Measurements from ENCODE around the gene NLRP2B. TPM values are rescaled to one million over a fixed set of nuclear protein-coding genes. Genes with fewer than 3 reads are reported as not detected.

NLRP2B gene
- total RNA-seq, 4 donors from 2014 or later = not detected

GRCh38 chrX:57675320-57675719 lies 4.7 kb downstream of the NLRP2B start:
- DNase-seq = no peak
- H3K4me1 ChIP-seq = no peaks in the 10 kb centered on the region
- TF ChIP-seq POLR2A (IDR thresholded peaks at IDR 0.05) = no peak
- TF ChIP-seq, protein P1, sequence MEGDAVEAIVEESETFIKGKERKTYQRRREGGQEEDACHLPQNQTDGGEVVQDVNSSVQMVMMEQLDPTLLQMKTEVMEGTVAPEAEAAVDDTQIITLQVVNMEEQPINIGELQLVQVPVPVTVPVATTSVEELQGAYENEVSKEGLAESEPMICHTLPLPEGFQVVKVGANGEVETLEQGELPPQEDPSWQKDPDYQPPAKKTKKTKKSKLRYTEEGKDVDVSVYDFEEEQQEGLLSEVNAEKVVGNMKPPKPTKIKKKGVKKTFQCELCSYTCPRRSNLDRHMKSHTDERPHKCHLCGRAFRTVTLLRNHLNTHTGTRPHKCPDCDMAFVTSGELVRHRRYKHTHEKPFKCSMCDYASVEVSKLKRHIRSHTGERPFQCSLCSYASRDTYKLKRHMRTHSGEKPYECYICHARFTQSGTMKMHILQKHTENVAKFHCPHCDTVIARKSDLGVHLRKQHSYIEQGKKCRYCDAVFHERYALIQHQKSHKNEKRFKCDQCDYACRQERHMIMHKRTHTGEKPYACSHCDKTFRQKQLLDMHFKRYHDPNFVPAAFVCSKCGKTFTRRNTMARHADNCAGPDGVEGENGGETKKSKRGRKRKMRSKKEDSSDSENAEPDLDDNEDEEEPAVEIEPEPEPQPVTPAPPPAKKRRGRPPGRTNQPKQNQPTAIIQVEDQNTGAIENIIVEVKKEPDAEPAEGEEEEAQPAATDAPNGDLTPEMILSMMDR (IDR thresholded peaks at IDR 0.05) = no peak
- H3K4me3 ChIP-seq = no peak overlapping the region
- H3K9me3 ChIP-seq = peaks cover 0 to 17% (median 0%) of the 10 kb centered on the region in 3 donors
- H3K27me3 ChIP-seq = no peaks in the 10 kb centered on the region
- WGBS, 2 donors = 69 to 74% methylated on average over 2 of the region's 2 CpGs
- no peaks in the 10 kb centered on the region for H3K36me3 ChIP-seq
- intact Hi-C loops (cut with DNase I) = no loop called here
- no peak overlapping the region for H3K27ac ChIP-seq

DNA sequence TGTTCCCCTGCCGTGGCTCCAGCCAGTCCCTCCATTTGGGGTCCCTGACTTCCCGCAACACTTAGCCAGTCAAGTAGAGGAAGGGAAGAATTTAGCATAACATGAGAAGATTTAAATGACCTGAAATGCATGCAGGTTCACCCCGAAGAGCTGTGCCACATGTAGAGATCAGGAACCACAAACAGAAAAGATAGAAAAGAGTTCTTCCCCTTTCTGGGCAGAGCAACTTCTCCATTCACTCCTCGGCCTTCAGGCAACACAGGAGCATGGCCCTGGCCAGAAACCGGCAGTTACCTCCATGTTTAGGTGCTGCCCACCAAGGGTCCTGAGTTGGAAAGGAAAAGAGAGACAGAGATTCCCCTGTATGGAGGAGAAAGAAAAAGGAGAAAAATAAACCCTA lies 5.2 kb downstream of the NLRP2B start:
- 20 to 54% methylated on average over 1 to 4 of the region's 5 CpGs for WGBS, 2 donors
- no peak overlapping the region for H3K27ac ChIP-seq
- H3K4me3 ChIP-seq = no peak overlapping the region
- no peaks in the 10 kb centered on the region for H3K36me3 ChIP-seq
- H3K27me3 ChIP-seq = no peaks in the 10 kb centered on the region
- intact Hi-C loops (cut with DNase I) = no loop called here
- no peak for DNase-seq
- H3K9me3 ChIP-seq = peaks cover 0 to 17% (median 0%) of the 10 kb centered on the region in 3 donors
- no peak for TF ChIP-seq POLR2A (IDR thresholded peaks at IDR 0.05)
- TF ChIP-seq, protein P1 (IDR thresholded peaks at IDR 0.05) = no peak
- H3K4me1 ChIP-seq = no peaks in the 10 kb centered on the region

GRCh38 chrX:57669961-57670360 lies 10.1 kb downstream of the NLRP2B start:
- no peak for TF ChIP-seq POLR2A (IDR thresholded peaks at IDR 0.05)
- TF ChIP-seq, protein P1 (IDR thresholded peaks at IDR 0.05) = no peak
- Histone ChIP-seq H3K4me1 (no peaks in the 10 kb centered on the region), H3K9me3 (peaks cover 0 to 17% (median 0%) of the 10 kb centered on the region in 3 donors), H3K27me3 (no peaks in the 10 kb centered on the region), H3K4me3 (no peak overlapping the region), H3K27ac (no peak overlapping the region), H3K36me3 (no peaks in the 10 kb centered on the region)
- 62 to 73% methylated on average over 1 of the region's 1 CpG for WGBS, 2 donors
- intact Hi-C loops (cut with DNase I) = no loop called here
- no peak for DNase-seq

- TF ChIP-seq POLR2A (IDR thresholded peaks at IDR 0.05) = no peak
- H3K9me3 ChIP-seq = no peaks in the 10 kb centered on the region
- intact Hi-C loops (cut with DNase I) = no loop called here
- H3K4me3 ChIP-seq = no peak overlapping the region
- H3K27me3 ChIP-seq = no peaks in the 10 kb centered on the region
- H3K27ac ChIP-seq = no peak overlapping the region
- 38 to 60% methylated on average over 1 of the region's 1 CpG for WGBS, 2 donors
- no peak for DNase-seq
- no peaks in the 10 kb centered on the region for H3K36me3 ChIP-seq
- H3K4me1 ChIP-seq = no peaks in the 10 kb centered on the region
Measured at GRCh38 chrX:57667010-57667409, 13.1 kb downstream of the NLRP2B start.

DNA sequence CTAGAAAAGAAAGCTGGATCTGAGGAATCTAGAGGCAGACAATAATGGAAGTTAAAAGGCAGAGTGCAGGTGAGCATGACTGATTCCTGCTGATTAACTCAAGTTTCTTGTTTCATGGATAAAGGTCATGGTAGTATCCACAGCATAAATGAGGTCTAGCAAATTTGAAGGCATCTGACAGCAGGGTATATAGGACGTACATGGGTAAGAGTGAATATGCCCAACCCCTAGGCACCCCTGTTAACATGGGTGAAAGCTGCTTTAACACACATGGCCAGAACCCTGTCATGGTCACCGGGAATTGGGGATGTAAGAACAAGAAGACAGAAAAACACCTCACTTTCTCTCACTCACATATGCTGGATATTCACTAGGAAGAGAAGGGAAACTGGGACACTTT lies 25.0 kb downstream of the NLRP2B start:
- peaks cover 0 to 7% (median 0%) of the 10 kb centered on the region in 3 donors for H3K9me3 ChIP-seq
- intact Hi-C loops (cut with DNase I) = no loop called here
- H3K4me3 ChIP-seq = no peak overlapping the region
- TF ChIP-seq POLR2A (IDR thresholded peaks at IDR 0.05) = no peak
- TF ChIP-seq, protein P1 (IDR thresholded peaks at IDR 0.05) = no peak
- no peaks in the 10 kb centered on the region for H3K4me1 ChIP-seq
- no peak overlapping the region for H3K27ac ChIP-seq
- no peak for DNase-seq
- H3K36me3 ChIP-seq = no peaks in the 10 kb centered on the region
- no peaks in the 10 kb centered on the region for H3K27me3 ChIP-seq
- WGBS, 2 donors = 78 to 90% methylated on average over 2 of the region's 2 CpGs

- TF ChIP-seq, protein P1 (IDR thresholded peaks at IDR 0.05) = no peak
- TF ChIP-seq POLR2A (IDR thresholded peaks at IDR 0.05) = no peak
- 15 to 46% methylated on average over 1 of the region's 1 CpG for WGBS, 2 donors
- Histone ChIP-seq H3K36me3 (no peaks in the 10 kb centered on the region), H3K27ac (no peak overlapping the region), H3K4me1 (no peaks in the 10 kb centered on the region), H3K4me3 (no peak overlapping the region), H3K9me3 (peaks cover 0 to 7% (median 0%) of the 10 kb centered on the region in 3 donors), H3K27me3 (no peaks in the 10 kb centered on the region)
- intact Hi-C loops (cut with DNase I) = no loop called here
- DNase-seq = no peak
Measured at GRCh38 chrX:57652705-57653104, 27.4 kb downstream of the NLRP2B start.

Measured in esophagus squamous epithelium (tissue), 5 donors.